HG02798 (cell line): ENCODE data around the gene RAD51AP2.
"Not testable (repeated sequence)": the region's sequence is repeated elsewhere in the genome, so short reads cannot be mapped to it uniquely, and the experiment has no call there.

Experiments used
- ATAC-seq: cut with Tn5 transposase; IDR thresholded peaks from one replicate; pipeline ENCODE4 v1.9.1; 2021; ENCODE audit warnings: mild to moderate bottlenecking; ENCODE audit not compliant: unreplicated experiment, poor library complexity

RAD51AP2 gene

DNA sequence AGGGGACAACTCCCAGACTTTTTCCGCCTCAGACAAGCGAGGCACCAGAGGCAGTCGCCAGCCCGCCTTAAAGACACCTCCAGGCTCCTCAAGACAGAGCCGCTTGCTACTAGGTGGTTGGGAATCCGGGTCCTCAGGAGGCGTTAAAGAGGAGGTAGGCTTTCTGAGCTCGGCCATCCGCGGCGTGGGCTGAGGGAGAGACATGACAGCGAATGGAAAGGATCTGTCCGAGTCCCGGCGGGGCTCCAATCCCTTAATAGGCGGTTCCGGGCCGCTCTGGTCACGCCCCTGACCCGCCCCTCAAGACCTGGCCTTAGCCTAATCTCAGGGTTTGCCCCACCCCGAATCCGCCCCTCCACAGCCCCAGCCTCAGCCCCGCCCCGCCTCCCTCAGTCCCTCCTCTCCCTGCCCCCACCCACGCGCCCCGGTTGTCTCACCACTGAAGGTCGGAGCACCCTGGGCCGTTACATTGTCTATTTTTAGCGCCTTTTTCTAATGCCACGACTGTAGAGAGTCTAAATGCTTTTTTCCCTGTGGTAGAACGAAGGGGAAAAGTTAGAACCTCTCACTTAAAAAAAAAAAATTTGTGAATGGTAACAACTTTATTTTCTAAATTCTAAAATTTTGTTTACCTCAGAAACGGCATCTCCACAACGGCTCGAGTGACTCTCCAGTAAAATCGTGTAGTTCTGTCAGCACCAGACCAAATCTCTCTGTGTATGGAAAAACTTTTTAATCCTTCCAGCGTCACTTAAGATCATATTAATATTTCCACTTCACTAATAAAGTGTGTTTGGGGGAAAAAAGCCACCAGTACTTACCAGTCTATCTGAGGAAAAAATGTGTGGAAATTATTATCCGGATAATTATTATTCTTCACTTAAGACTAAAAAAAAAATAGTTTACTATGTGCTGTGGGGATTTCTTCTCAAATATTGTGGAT is at the start of gene RAD51AP2:
Gene RAD51AP2, minus strand, starts transcription at position 229 of the 943 bp plus-strand sequence. Its CDS starts 25 bp downstream, at position 204.
- ATAC-seq: peak; percentile 90

DNA sequence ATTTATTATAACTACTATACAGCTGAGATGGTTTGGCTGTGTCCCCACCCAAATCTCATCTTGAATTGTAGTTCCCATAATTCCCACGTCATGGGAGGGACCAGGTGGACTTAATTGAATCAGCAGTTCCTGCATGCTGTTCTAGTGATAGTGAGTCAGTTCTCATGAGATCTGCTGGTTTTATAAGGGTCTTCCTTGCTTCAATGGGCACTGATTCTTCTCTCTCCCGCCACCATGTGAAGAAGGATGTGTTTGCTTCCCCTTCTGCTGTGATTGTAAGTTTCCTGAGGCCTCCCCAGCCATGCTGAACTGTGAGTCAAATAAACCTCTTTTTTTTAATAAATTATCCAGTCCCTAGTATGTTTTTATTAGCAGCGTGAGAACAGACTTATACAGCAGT is 47.5 kb upstream of the RAD51AP2 start:
- not testable (repeated sequence) for ATAC-seq

DNA sequence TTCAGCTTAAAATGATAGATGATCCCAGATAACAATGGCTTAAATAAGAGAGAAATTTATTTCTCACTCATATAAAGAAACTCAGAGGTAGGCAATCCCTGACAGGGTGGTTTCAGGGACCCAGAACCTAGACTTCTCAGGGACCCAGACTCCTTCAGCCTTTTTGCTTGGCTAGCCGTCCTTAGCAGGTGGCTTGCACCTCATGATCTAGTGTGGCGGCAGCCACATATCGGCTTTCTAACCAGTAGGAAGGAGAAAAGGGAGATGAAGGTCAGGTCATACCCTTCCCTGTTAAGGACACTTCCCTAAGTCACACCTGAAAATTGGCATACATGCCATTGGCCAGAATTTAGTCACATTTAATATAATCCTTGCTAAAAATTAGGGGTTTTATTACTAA is 40.6 kb upstream of the RAD51AP2 start:
- ATAC-seq: no peak

DNA sequence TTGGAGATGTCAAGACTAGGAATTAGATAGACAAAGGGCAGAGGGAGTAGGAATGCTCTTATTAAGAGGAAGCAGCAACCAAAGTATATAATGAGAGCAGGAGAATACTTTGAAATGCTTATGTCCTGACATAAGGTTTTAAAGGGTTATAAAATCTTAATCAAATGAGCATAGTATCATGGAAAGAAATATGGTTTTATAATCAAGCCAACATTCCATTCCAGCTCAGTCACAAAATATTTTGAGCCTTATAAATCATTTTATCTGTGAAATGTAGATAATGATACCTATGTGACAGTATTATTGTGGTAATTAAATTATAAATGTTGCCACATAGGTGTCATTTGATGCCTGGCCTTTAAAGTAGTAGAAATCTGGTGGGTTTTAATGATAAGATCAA is 39.8 kb upstream of the RAD51AP2 start:
- ATAC-seq: no peak

DNA sequence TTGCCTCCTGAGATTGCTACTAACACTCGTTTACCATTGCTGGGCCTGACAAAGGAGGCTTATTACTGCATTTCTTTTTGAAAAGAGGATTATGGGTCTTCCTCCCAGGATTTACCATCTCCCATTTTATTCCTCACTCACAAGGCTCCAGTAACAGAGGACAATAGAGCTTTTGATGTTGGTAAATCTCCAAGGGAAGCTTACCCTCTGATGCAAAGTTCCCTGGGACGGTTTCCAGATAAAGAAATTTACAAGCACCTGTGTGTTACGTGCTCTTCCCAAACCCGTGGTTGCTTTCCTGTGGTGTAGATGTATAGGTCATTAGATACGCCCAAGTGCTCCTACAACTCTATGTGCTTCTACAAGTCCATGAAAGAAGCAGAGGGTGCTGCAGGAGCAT is 39.4 kb upstream of the RAD51AP2 start:
- no peak for ATAC-seq

DNA sequence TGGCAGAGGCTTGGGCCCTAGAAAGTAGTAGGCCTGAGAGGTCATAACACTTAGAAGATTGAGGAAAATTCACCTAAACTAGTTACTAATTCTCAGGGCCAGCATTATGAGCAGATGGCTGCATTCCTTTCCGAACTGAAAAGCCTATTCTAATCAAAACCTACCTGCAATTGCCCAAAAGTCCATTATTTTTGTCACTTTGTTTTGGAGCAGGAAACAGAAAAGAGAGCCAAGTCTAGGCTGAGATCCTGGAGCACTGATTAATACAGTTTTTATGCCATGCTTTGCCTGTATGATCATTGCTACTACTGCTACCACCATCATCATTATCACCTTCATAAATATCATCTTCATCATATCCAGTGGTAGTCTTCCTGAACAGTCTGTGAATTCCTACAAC is 36.9 kb upstream of the RAD51AP2 start:
- no peak for ATAC-seq

DNA sequence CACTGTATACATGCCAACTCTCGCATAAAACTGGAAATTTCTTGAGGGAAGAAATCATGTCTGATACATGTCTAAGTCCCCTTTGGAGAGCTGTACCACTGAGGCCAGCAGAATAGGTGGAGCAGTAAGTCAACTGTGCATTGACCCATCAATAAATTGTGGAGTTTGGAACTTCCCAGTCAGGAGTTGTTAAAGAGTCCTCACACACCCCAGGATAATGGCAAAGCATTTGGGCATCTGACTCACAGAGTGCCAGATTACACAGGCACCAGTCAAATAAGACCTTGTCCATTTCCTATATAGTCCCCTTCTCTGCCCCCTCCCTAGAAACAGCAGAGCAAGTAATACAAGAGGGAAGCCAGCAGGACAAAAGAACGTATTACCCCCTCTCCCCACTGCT is 32.7 kb upstream of the RAD51AP2 start:
- no peak for ATAC-seq

DNA sequence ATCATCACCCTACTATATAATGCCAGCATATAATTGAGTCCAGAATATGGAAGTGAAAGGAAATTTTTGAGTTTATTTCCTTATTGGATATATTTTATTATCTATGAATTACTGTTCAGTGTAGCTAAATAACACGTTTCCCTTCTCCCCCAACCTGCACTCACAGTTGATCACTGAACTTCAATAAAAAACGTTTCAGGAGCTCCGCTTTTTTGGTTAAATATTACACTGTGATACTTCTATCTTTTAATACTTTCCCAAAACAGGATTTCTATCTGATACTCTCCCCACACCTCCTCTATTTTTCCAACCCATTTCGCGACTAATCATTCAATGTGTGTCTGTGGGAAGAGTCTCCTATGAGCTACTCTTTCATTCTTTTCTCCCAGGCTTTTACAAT is 29.5 kb upstream of the RAD51AP2 start:
- ATAC-seq: no peak

DNA sequence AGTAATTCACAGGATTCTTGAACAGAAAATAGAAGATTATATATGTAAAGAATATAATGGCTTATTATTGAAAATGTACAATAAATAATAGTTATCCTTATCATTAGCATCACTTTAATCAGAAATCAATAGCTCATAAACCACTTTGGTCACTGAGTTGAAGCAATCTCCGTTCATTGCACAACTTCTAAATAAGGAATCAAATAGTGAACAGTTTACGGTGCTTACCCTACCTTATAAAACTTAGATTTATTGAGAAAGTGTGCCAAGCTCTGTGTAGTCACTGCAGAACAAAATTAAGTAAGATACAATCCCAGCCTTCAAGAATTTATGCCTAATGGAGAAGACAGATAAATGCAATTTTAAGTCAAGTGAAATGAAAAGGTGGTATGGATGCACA is 29.0 kb upstream of the RAD51AP2 start:
- no peak for ATAC-seq

DNA sequence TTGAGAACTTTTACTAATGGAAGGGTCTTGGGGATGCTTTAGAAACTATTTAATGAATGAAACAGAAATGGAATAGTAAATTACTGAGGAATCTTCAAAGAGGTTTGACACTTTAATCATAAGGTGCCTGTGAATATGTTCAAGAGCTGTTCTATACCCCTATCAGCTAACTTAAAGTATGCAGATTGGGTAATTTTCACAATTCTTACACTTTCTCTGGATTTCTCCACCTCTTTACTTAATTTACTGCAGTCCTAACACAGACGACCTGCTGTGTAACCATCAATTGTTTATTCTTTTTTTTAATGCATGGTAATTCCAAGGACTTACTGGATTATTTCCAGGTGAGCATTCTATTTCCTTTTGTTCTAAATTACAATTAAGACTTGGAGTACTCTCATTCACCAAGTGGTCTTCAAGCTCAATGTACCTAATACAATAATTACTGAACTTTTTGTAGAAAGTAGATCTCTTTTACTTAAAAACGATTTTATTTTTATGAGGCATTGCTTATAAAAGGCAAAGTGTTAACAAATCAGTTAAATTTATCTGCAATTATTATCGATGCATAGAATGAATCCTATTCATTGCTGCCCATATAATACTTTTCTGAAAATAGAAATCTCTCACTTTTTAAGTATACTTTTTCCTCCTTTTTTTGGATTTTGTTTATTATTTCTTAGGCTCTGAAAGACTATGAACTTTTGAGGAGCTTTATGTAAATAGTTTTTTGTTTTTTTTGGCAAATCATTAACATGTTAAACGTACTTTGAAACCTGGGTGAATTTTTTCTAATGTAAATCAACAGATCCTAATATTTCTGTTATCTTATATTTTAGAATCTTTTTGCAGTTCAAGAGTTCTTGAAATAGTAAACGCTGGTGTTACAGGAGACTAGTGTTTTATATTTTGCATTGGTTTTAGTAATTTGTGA is 27.7 kb upstream of the RAD51AP2 start:
- no peak for ATAC-seq

DNA sequence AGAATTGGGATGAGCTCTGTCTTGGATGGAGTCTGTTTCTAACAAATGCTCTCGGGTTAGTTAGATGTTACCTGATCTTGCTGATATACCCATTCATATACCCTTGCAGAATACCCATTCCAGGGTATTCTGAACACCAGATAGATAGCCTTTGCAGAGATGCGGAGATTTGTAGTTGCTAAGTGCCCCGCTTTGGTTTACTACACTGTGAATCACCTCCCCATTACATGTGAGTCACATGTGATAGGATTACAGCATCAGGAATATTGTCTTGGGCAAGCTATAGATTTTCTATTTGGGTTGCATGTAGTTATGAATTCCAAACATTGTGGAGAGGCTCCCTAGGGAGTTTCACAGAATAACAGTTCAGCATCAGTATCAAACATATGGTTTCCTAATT is 26.0 kb upstream of the RAD51AP2 start:
- ATAC-seq: no peak

DNA sequence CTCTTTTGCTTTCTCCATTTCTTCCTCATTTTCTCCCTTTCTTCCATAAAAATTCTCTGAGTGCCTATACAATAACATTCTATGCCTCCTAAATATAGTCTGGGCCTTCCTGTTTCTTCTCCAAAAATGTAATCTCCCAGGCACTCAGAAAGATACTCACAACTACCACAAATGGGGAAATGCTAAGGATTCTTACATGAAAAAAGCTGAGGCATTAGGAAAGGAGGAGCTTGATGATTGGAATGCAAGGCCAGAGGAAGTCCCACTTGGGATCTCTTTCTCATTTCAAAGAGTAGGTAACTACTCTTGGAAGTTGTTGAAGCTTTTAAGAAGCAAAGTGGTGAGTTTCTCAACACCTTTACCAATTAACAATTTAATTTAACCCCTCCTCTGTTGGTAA is 25.6 kb upstream of the RAD51AP2 start:
- ATAC-seq: no peak

DNA sequence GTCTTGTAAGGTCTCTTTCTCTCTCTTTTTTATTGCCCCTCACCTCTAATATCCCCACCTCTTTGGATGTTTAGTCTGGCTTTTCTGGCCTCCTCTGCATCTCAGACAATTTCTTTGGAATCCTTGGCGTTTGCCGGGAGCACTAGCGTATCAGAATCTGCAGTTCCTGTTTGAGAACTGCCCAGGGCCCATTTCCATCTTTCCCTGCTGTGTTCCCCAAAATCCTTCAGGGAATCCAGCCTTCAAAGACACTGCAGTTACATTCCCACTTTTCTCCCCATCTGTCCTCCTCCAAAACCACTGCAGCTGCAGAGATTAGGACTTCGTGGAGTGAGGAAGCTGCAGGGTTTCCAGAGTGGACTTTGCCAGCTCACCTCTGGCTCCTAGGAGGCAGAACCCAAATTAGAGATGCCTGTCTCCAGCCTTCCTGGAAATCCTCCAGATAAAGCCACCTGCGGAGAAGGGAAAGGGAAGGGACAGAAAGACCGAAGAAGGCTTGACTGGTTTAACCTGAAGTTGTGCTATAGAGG is 25.0 kb upstream of the RAD51AP2 start:
- no peak for ATAC-seq

DNA sequence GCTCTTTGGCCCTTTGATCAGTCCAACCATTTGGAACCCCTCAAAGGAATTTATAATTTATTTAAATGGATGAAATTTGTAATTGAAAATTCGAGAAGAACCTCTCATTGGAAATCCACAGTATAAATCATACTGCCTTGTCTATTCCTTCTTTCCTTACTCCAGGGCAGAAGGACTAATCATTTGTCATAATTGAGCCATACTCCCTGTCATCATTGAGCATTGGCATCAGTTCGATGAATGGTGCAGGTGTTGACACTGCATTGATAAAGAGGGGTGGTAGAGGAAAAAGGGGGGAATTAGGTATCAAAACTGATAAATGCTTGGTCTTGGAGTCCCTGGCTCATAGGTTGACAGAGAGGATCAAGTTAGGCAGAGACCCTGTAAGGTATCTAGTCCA is 24.2 kb upstream of the RAD51AP2 start:
- ATAC-seq: no peak

DNA sequence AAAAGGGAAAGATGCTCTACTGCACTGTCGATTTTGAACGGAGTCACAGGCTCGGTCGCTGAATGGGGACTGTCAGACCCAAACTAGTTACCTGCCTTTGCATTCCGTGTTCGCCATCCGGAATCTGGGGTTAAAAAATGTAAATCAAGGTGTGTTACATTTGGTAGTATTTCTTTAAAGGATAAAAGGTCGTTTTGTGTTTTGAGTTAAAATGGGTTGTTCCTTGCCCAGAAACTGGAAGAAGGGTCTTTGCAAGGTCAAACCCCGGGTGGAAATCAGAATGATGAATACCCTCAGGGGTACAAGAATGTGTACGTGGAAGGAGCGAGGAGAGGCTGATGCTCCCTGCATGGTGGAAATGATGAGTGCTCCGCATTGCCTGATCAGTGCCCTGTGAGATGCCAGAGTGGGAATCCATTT is 23.3 kb upstream of the RAD51AP2 start:
- ATAC-seq: no peak

DNA sequence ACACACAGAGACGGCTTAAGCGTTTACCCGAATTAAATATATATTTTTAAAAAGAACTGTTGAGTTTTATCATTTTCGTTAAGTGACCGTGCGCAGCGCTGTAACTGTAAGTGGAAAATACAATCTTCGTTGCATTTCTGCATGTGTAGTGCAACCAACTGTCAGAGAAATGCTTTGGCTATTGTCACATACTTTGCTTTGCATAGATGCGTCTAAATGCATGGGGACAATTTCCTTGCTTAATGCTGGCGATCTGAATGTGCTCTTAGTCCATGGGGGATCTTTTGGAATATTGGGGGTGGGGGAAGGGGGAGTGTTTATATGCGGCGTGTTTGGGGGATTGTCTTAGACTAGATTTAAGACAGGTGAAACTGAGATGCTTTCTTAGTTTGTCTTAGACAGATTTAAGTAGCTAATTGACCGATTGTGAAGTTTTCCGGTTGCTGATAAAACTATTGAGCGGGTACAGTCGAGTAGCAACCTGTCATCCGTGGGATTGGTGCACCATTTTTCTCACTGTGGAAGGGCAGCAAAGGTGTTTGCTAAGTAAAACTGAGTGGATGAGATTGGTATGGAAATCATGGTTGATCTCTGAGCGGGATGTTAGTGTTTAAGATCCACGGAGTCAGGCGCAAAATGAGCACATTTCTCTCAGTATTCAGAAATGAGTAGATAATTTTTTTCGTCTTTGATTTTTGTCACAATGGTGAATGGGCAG is 22.7 kb upstream of the RAD51AP2 start:
- ATAC-seq: no peak

DNA sequence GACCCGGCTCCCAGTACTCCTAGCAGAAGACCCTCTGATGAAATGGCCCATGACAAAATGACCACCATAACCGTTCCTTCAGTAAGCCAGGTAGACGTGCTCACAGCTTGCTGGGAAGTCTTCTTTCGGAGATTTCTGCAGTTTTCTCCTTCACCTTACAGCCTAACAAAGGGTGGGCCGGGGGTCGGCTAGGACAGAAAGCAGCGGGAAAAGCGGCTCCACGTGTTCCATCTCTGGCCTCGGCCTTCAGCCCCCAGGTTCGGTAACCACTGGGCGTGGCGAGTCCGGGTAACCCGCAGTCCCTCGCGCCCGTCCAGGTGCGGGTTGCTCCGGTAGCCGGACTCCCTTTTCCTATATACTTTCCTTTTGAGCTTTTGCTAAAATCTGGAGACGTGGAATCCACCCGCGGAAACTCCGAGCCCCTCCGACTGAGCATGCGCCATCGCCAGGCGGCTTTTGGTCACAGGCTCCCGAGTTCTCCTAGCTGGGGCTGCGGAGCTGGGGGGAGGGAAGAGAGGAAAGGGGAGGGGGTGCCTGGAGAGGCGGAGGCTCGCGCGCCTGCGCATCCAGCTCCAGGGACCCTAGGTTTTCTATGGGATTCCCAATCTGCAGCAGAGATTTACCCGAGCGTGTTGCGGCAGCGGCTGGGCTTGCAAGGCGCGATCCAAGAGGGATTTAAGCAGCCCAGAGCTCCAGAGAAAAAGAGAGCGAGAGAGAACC is 22.0 kb upstream of the RAD51AP2 start, which contains the start of gene VSNL1:
Gene VSNL1, plus strand, starts transcription at position 604 of the 720 bp plus-strand sequence. CDS start 51,379 bp downstream, outside the sequence.
- no peak for ATAC-seq

DNA sequence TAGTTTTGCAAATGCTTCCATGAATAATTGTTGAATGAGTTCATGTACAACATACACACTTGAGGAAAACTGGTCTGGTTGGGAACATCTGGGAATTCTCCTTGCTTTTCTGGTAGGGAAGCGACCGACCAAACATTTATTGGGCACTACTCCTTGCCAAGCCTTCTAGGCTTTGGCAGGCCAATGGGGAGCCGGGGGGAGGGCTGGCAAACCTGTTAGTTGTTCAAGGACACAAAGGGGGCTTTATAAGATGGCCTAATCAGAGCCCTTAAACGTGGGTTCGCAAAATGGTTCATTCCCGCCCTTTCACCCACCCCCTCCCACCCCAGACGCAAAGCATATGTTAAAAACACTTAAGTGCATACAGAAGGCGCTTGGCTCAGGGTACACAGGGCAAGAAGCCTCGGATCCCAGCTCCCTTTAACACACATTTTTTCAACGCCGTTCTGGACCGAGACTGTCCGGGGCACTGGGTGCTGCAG is 21.4 kb upstream of the RAD51AP2 start:
- no peak for ATAC-seq

DNA sequence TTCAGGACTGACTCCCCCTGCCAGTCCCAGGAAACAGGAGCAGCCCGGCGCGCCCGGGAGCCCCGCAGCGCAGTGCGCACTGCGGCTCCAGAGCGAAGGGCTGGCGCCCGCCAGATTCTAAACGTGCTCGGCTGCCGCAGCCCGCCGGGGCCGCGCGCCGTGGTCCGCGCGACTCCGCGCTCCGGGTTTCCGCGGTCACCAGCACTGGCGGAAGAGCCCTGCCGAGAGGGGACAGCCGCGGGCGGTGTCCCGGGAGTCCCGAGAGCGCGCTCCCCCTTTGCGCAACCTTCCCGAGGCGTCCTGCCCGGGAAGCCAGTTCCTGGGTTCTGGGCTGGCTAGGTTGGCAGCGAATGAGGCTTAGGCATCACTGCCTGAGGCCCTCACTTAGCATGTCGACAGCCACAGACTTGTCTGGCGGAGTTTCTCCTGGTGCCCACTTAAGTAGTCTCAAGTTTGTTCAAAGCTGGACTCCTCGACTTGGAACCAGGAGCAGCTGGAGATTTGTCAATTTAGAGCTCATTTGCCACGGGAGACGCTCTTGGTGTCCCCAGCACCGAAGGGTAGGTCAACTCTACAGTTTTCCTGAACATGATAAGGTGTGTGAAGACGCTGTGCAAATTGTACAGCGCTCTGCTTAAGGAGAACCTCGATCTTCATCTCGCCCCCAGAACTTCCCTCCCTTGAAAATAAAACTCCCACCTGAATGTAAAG is 20.8 kb upstream of the RAD51AP2 start:
- peak; percentile 56 for ATAC-seq
